Measurements from ENCODE around the gene HMGXB3.

HMGXB3 gene

GRCh38 chr5:150059623-150060022, 59.1 kb downstream of the HMGXB3 start:
- TF ChIP-seq ZFX (IDR thresholded peaks at IDR 0.05; ENCODE audit: borderline replicate concordance), result no peak
- TF ChIP-seq, protein P1, sequence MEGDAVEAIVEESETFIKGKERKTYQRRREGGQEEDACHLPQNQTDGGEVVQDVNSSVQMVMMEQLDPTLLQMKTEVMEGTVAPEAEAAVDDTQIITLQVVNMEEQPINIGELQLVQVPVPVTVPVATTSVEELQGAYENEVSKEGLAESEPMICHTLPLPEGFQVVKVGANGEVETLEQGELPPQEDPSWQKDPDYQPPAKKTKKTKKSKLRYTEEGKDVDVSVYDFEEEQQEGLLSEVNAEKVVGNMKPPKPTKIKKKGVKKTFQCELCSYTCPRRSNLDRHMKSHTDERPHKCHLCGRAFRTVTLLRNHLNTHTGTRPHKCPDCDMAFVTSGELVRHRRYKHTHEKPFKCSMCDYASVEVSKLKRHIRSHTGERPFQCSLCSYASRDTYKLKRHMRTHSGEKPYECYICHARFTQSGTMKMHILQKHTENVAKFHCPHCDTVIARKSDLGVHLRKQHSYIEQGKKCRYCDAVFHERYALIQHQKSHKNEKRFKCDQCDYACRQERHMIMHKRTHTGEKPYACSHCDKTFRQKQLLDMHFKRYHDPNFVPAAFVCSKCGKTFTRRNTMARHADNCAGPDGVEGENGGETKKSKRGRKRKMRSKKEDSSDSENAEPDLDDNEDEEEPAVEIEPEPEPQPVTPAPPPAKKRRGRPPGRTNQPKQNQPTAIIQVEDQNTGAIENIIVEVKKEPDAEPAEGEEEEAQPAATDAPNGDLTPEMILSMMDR (IDR thresholded peaks at IDR 0.05), result no peak
- H3K27ac ChIP-seq, result no peak overlapping the region

DNA sequence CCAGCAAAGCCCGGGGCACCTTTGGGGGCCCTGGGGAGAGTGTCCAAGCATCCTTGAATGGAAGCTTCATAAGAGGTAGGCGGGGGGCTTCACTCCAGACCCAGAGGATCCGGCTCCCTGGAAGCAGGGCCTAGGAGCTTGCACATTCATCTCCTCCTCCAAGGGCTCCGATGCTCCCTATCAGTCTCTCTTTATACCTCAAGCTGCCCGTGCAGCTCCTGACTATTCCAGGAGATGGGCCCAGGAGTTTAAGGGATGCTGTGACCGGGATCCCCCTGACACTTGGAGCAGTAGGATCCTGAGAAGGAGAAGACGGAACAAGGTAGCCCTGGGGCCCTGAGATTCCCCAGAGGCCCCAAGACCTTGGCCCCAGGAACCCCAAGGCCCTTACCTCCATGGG, 59.9 kb downstream of the HMGXB3 start:
- no peak overlapping the region for H3K27ac ChIP-seq
- no peak for TF ChIP-seq ZFX (IDR thresholded peaks at IDR 0.05; ENCODE audit: borderline replicate concordance)
- TF ChIP-seq, protein P1 (IDR thresholded peaks at IDR 0.05), result no peak

GRCh38 chr5:150061538-150061995, 61.0 kb downstream of the HMGXB3 start:
- no peak overlapping the region for H3K27ac ChIP-seq
- no peak for TF ChIP-seq ZFX (IDR thresholded peaks at IDR 0.05; ENCODE audit: borderline replicate concordance)
- TF ChIP-seq, protein P1 (IDR thresholded peaks at IDR 0.05), result no peak

DNA sequence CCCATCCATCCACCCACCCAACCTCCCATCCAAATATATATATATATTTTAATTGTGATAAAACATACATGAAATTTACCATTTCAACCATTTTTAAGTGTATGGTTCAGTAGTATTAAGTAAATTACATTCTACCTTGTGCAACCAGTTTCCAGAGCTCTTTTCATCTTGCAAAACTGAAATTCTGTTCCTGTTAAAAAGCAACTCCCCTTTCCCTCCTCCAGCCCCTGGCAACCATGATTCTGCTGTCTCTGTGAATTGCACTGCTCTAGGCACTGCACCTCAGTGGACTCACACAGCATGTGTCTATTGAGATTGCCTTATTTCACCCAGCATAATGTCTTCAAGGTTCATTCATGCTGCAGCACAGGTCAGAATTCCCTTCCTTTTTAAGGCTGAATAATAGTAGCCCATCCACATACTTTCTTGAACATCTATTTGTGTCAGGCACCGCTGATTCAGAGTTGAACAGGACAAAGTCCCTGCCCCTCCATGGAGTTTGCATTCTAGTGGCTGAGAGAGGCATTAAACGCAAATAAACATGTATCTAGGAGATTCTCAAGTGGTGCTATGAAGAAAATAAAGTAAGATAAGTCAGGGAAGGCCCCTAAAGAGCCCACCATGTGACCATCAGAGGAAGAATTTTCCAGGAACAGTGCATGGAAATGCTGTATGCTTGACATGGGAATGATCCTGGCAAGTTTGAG, 61.8 kb downstream of the HMGXB3 start:
- no peak overlapping the region for H3K27ac ChIP-seq
- no peak for TF ChIP-seq ZFX (IDR thresholded peaks at IDR 0.05; ENCODE audit: borderline replicate concordance)
- TF ChIP-seq, protein P1 (IDR thresholded peaks at IDR 0.05), result no peak

- TF ChIP-seq ZFX (IDR thresholded peaks at IDR 0.05; ENCODE audit: borderline replicate concordance), result no peak
- TF ChIP-seq, protein P1 (IDR thresholded peaks at IDR 0.05), result no peak
- no peak overlapping the region for H3K27ac ChIP-seq
Measured at GRCh38 chr5:150063638-150064037, 63.1 kb downstream of the HMGXB3 start.

GRCh38 chr5:150064681-150065220, 64.2 kb downstream of the HMGXB3 start:
- TF ChIP-seq ZFX (IDR thresholded peaks at IDR 0.05; ENCODE audit: borderline replicate concordance), result no peak
- TF ChIP-seq, protein P1 (IDR thresholded peaks at IDR 0.05), result no peak
- H3K27ac ChIP-seq, result no peak overlapping the region

DNA sequence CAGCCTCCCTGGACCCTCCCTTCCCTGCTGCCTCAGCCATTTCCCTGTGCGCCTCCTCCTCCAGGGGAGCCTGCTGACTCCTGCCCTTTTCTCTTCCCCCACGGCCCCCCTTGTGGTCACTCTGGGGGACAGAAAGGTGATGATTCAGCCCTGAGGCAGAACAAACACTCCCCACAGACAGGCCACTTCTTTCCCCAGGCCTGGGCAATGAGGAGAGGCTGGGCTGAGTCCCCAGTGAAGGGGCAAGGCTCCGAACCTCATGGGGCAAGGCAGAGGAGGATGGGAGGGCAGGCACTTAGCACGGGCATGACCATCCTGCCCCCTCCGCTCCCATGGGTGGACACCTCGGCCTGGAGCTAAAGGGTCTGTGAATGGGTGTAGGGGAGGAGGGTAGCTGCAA, 64.8 kb downstream of the HMGXB3 start:
- TF ChIP-seq ZFX (IDR thresholded peaks at IDR 0.05; ENCODE audit: borderline replicate concordance), result no peak
- TF ChIP-seq, protein P1 (IDR thresholded peaks at IDR 0.05), result no peak
- no peak overlapping the region for H3K27ac ChIP-seq

All from 22Rv1 (cell line).